Testis (tissue), 2 donors: Measurements from ENCODE around the gene PIK3R2.

ENCODE experiments used
- POLR2A ChIP-seq: fragments of 450-650 bp; IDR thresholded peaks from one replicate; pipeline ENCODE4 v1.6.1; 2017; ENCODE audit warnings: antibody characterized with exemption, mild to moderate bottlenecking, moderate library complexity
- TF ChIP-seq, protein P1 (sequence below), 3 experiments: fragments of 450-650 bp in 2 of 3; fragments of 200-600 bp in 1 of 3; sonication (generic) in 1 of 3; IDR thresholded peaks; one replicate each; pipeline ENCODE4 v1.5.1; 2016 to 2019; ENCODE audit warnings: antibody characterized with exemption in 3 of 3, mild to moderate bottlenecking in 2 of 3, moderate library complexity in 1 of 3

DNA sequence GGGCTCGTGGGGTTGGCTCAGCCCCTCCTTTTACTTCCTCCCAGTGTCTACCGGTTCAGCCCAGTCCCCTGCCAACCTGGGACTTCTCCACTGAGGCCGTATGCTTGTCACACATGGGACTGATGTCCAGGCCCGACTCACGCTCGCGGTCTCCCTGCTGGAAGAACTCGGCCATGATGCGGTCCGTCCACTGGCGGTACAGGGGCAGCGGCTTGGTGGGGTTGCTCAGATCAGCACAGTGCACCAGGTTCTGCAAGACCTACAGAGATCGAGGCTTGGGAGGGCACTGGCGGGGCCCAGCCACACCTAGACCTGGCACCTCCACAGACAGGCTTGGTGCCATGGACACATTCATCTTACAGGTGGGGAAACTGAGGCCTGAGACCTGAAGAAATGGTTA, 58.7 kb downstream of the PIK3R2 start:
- TF ChIP-seq POLR2A: no peak
- TF ChIP-seq, protein P1, sequence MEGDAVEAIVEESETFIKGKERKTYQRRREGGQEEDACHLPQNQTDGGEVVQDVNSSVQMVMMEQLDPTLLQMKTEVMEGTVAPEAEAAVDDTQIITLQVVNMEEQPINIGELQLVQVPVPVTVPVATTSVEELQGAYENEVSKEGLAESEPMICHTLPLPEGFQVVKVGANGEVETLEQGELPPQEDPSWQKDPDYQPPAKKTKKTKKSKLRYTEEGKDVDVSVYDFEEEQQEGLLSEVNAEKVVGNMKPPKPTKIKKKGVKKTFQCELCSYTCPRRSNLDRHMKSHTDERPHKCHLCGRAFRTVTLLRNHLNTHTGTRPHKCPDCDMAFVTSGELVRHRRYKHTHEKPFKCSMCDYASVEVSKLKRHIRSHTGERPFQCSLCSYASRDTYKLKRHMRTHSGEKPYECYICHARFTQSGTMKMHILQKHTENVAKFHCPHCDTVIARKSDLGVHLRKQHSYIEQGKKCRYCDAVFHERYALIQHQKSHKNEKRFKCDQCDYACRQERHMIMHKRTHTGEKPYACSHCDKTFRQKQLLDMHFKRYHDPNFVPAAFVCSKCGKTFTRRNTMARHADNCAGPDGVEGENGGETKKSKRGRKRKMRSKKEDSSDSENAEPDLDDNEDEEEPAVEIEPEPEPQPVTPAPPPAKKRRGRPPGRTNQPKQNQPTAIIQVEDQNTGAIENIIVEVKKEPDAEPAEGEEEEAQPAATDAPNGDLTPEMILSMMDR (IDR thresholded peaks at IDR 0.05): no peak
